GM13976 (cell line): ENCODE measurements around the gene URM1.

Experiments used
- DNase-seq: peaks from one replicate; pipeline ENCODE4 v3.0.0; 2012; ENCODE audit warnings: low spot score
- in situ Hi-C: fragments of 300-500 bp; cut with MboI; formaldehyde crosslinking; loops from one replicate; pipeline ENCODE4 v1.12.0; 2022; ENCODE audit warnings: low sequenced_read_pairs, mixed read lengths, inconsistent platforms; ENCODE audit not compliant: unreplicated experiment
- TF ChIP-seq, protein P1 (sequence below): IDR thresholded peaks from 2 replicates; pipeline ENCODE4 v1.5.1; 2012; ENCODE audit warnings: borderline replicate concordance, mild to moderate bottlenecking; ENCODE audit not compliant: insufficient read depth; ENCODE audit errors: extremely low read depth, missing control alignments, control extremely low read depth

Gene URM1

DNA sequence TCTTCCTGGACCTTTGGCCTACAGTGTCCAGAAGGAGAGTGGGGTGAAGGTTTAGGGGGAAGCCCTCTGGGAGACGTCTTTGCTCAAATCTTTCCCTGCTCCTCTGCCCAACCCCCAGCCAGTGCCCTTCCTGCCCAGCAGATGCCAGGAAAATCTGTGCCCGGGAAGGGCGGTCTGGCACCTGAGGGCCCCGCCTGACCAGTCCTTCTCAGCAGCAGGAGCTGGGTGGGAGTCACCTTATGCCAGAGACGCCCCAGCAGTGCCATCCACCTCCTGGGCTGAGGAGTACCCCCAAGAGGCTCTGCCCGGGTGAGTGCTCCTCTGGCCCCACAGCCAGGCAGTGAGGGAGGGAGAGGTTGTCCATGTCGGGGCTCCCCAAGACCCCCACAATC is 34.6 kb downstream of the URM1 start:
- no peak for DNase-seq
- in situ Hi-C loops = no loop called here
- TF ChIP-seq, protein P1, sequence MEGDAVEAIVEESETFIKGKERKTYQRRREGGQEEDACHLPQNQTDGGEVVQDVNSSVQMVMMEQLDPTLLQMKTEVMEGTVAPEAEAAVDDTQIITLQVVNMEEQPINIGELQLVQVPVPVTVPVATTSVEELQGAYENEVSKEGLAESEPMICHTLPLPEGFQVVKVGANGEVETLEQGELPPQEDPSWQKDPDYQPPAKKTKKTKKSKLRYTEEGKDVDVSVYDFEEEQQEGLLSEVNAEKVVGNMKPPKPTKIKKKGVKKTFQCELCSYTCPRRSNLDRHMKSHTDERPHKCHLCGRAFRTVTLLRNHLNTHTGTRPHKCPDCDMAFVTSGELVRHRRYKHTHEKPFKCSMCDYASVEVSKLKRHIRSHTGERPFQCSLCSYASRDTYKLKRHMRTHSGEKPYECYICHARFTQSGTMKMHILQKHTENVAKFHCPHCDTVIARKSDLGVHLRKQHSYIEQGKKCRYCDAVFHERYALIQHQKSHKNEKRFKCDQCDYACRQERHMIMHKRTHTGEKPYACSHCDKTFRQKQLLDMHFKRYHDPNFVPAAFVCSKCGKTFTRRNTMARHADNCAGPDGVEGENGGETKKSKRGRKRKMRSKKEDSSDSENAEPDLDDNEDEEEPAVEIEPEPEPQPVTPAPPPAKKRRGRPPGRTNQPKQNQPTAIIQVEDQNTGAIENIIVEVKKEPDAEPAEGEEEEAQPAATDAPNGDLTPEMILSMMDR = no peak

- TF ChIP-seq, protein P1 = no peak
- no peak for DNase-seq
- in situ Hi-C loops = no loop called here
Measured at GRCh38 chr9:128406848-128407391, 35.7 kb downstream of the URM1 start.

DNA sequence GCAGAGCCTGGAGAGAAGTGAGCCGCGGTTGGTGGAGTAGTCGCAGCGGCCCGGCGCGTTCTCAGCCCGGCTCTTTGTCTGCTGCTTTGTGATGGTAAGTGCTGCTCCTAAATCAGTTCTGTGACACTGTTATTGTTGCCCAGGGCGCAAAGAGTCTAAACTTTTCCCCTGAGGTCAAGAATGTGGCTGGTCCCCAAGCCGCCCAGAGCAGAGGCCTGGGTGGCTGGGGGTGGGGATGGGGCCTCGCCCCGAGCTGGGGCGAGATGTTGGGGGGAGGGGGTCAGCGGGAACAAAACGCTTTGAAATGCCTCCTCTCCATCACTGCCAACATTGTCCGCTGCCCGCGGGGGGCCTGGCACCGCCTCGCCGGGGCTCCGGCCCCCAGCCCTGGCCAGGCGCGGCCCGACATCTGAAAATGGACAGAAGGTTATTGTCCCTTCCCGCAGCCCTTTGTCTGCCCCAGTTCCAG is 37.8 kb downstream of the URM1 start:
- no peak for DNase-seq
- TF ChIP-seq, protein P1 = no peak
- in situ Hi-C loops = no loop called here

- in situ Hi-C loops = no loop called here
Measured at GRCh38 chr9:128409450-128409849, 38.3 kb downstream of the URM1 start.

DNA sequence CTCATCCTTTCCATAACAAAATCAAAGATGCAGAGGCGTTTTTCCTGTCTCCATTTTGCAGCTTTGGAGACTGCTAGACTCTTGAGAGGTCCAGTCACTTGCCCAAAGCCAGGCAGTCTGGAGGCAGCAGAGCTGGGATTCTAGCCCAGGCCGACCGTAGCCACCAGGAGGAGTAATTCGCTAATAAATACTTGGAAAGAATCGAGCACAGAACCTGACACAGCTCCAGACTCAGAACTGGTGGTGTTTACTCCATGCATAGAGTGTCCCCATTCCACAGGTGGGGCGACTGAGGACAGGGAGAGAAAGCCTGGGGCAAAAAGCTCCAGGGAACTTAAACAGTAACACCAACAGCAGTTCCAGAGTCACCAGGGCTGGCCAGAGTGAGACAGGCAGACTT is 38.8 kb downstream of the URM1 start:
- no peak for DNase-seq
- in situ Hi-C loops = no loop called here

More at GRCh38 chr9:128409450-128409849, 38.3 kb downstream of the URM1 start:
- no peak for DNase-seq
- TF ChIP-seq, protein P1 = no peak

GRCh38 chr9:128411364-128412119 is 40.4 kb downstream of the URM1 start:
- DNase-seq = no peak
- in situ Hi-C loops = no loop called here
- TF ChIP-seq, protein P1 = no peak

More for the DNA sequence above, 38.8 kb downstream of the URM1 start:
- TF ChIP-seq, protein P1 = no peak
